Tibial artery (tissue), 4 donors: ENCODE data around the gene LMO3.
"Not testable (repeated sequence)": the region's sequence is repeated elsewhere in the genome, so short reads cannot be mapped to it uniquely, and the experiment has no call there.

Source experiments
- DNase-seq, 2 donors: peaks; one replicate each; pipeline ENCODE4 v3.0.0-alpha.2; 2019
- H3K27ac ChIP-seq, 2 donors: fragments of 200-600 bp; sonication (generic) in 1 of 2; 1 replicate in 1 of 2; 2 replicates in 1 of 2; pipeline ENCODE4 v1.5.1; 2018 to 2019; ENCODE audit warnings: mild to moderate bottlenecking in 1 of 2
- H3K27me3 ChIP-seq, 2 donors: fragments of 200-600 bp; sonication (generic) in 1 of 2; one replicate each; pipeline versions ENCODE4 v1.5.1 to v1.6.0; 2016 to 2019
- H3K36me3 ChIP-seq, 3 donors: fragments of 200-600 bp; sonication (generic) in 2 of 3; one replicate each; pipeline ENCODE4 v1.5.1; 2016 to 2019; ENCODE audit warnings: mild to moderate bottlenecking in 2 of 3
- H3K4me1 ChIP-seq, 4 donors: fragments of 200-600 bp; sonication (generic) in 2 of 4; 1 replicate in 3 of 4; 2 replicates in 1 of 4; pipeline ENCODE4 v1.5.1; 2016 to 2019
- H3K4me3 ChIP-seq, 2 donors: fragments of 200-600 bp; sonication (generic) in 1 of 2; 1 replicate in 1 of 2; 2 replicates in 1 of 2; pipeline ENCODE4 v1.5.1; 2018 to 2019; ENCODE audit warnings: mild to moderate bottlenecking in 2 of 2
- H3K9me3 ChIP-seq, 3 donors: fragments of 200-600 bp; sonication (generic) in 1 of 3; one replicate each; pipeline ENCODE4 v1.5.1; 2016 to 2019
- CTCF ChIP-seq, 2 experiments: fragments of 200-600 bp in 1 of 2; fragments of 450-650 bp in 1 of 2; IDR thresholded peaks; one replicate each; pipeline ENCODE4 v1.5.1; 2017 to 2019; ENCODE audit warnings: antibody characterized with exemption in 2 of 2, mild to moderate bottlenecking in 1 of 2, moderate library complexity in 1 of 2
- intact Hi-C: fragments of 100-400 bp; cut with DNase I; formaldehyde crosslinking; loops from one replicate; pipeline ENCODE4 v1.15.0; 2023; ENCODE audit warnings: low total_unique reads

LMO3 gene

GRCh38 chr12:16552301-16552700, 53.7 kb downstream of the LMO3 start:
- Histone ChIP-seq H3K4me1 (no peaks in the 10 kb centered on the region), H3K36me3 (no peaks in the 10 kb centered on the region), H3K4me3 (no peak overlapping the region), H3K27ac (no peak overlapping the region), H3K27me3 (no peaks in the 10 kb centered on the region), H3K9me3 (no peaks in the 10 kb centered on the region)
- intact Hi-C loops, result no loop called here
- no peak for TF ChIP-seq CTCF (IDR thresholded peaks at IDR 0.05)
- no peak for DNase-seq

- intact Hi-C loops, result no loop called here
- no peak for DNase-seq
- no peak overlapping the region for H3K4me3 ChIP-seq
- no peaks in the 10 kb centered on the region for H3K9me3 ChIP-seq
- TF ChIP-seq CTCF (IDR thresholded peaks at IDR 0.05), result no peak
- no peaks in the 10 kb centered on the region for H3K36me3 ChIP-seq
- H3K4me1 ChIP-seq, result no peaks in the 10 kb centered on the region
- H3K27ac ChIP-seq, result no peak overlapping the region
- no peaks in the 10 kb centered on the region for H3K27me3 ChIP-seq
Measured at GRCh38 chr12:16545836-16546235, 60.1 kb downstream of the LMO3 start.

GRCh38 chr12:16542586-16542985, 63.4 kb downstream of the LMO3 start:
- TF ChIP-seq CTCF (IDR thresholded peaks at IDR 0.05), result no peak

GRCh38 chr12:16537652-16538051, 68.3 kb downstream of the LMO3 start:
- DNase-seq, H3K36me3 ChIP-seq, H3K9me3 ChIP-seq, H3K4me3 ChIP-seq, intact Hi-C loops, H3K4me1 ChIP-seq, H3K27ac ChIP-seq, H3K27me3 ChIP-seq: not testable (repeated sequence)

More at GRCh38 chr12:16542586-16542985, 63.4 kb downstream of the LMO3 start:
- H3K27ac ChIP-seq, result no peak overlapping the region
- no peaks in the 10 kb centered on the region for H3K4me1 ChIP-seq
- H3K4me3 ChIP-seq, result no peak overlapping the region
- DNase-seq, result no peak
- no peaks in the 10 kb centered on the region for H3K27me3 ChIP-seq
- intact Hi-C loops, result no loop called here
- H3K9me3 ChIP-seq, result no peaks in the 10 kb centered on the region
- no peaks in the 10 kb centered on the region for H3K36me3 ChIP-seq

GRCh38 chr12:16531621-16532020, 74.3 kb downstream of the LMO3 start:
- TF ChIP-seq CTCF (IDR thresholded peaks at IDR 0.05), result no peak
- H3K9me3 ChIP-seq, result no peaks in the 10 kb centered on the region
- no peak overlapping the region for H3K27ac ChIP-seq
- H3K27me3 ChIP-seq, result no peaks in the 10 kb centered on the region
- no peak for DNase-seq
- no peaks in the 10 kb centered on the region for H3K4me1 ChIP-seq
- H3K36me3 ChIP-seq, result no peaks in the 10 kb centered on the region
- intact Hi-C loops, result no loop called here
- no peak overlapping the region for H3K4me3 ChIP-seq

- no peaks in the 10 kb centered on the region for H3K4me1 ChIP-seq
- no peak for DNase-seq
- H3K4me3 ChIP-seq, result no peak overlapping the region
- TF ChIP-seq CTCF (IDR thresholded peaks at IDR 0.05), result no peak
- no peak overlapping the region for H3K27ac ChIP-seq
- no peaks in the 10 kb centered on the region for H3K27me3 ChIP-seq
- intact Hi-C loops, result no loop called here
- H3K9me3 ChIP-seq, result no peaks in the 10 kb centered on the region
- H3K36me3 ChIP-seq, result no peaks in the 10 kb centered on the region
Measured at GRCh38 chr12:16530268-16530850, 75.6 kb downstream of the LMO3 start.
